ENCODE data around the gene TP53AIP1.

The TP53AIP1 gene

GRCh38 chr11:128943428-128943976, 831 bp upstream of the TP53AIP1 start:
- in situ Hi-C loops (cut with HindIII; ENCODE audit: low sequenced_read_pairs): no loop called here

GRCh38 chr11:128942272-128942612, 429 bp downstream of the TP53AIP1 start:
- in situ Hi-C loops (cut with HindIII; ENCODE audit: low sequenced_read_pairs): no loop called here

- in situ Hi-C loops (cut with HindIII; ENCODE audit: low sequenced_read_pairs): no loop called here
Measured at GRCh38 chr11:128941573-128942271, 949 bp downstream of the TP53AIP1 start.

GRCh38 chr11:128941110-128941509, 1.6 kb downstream of the TP53AIP1 start:
- in situ Hi-C loops (cut with HindIII; ENCODE audit: low sequenced_read_pairs): no loop called here

- in situ Hi-C loops (cut with HindIII; ENCODE audit: low sequenced_read_pairs): no loop called here
Measured at GRCh38 chr11:128940603-128941002, 2.1 kb downstream of the TP53AIP1 start.

- in situ Hi-C loops (cut with HindIII; ENCODE audit: low sequenced_read_pairs): no loop called here
Measured at GRCh38 chr11:128940156-128940555, 2.5 kb downstream of the TP53AIP1 start.

GRCh38 chr11:128939591-128939990, 3.1 kb downstream of the TP53AIP1 start:
- in situ Hi-C loops (cut with HindIII; ENCODE audit: low sequenced_read_pairs): loop anchor here (5.0 kb wide), 1 partner anchor 47 kb away; the partner anchor contains the start of gene KCNJ5

- in situ Hi-C loops (cut with HindIII; ENCODE audit: low sequenced_read_pairs): loop anchor here (5.0 kb wide), 1 partner anchor 46 kb away; the partner anchor contains the start of gene KCNJ5
Measured at GRCh38 chr11:128938156-128938885, 4.3 kb downstream of the TP53AIP1 start.

- in situ Hi-C loops (cut with HindIII; ENCODE audit: low sequenced_read_pairs): loop anchor here (5.0 kb wide), 1 partner anchor 45 kb away; the partner anchor contains the start of gene KCNJ5
Measured at GRCh38 chr11:128937480-128937879, 5.2 kb downstream of the TP53AIP1 start.

GRCh38 chr11:128936606-128937251, 5.9 kb downstream of the TP53AIP1 start:
- in situ Hi-C loops (cut with HindIII; ENCODE audit: low sequenced_read_pairs): loop anchor here (5.0 kb wide), 1 partner anchor 44 kb away; the partner anchor contains the start of gene KCNJ5

GRCh38 chr11:128934926-128935325, 7.7 kb downstream of the TP53AIP1 start:
- in situ Hi-C loops (cut with HindIII; ENCODE audit: low sequenced_read_pairs): loop anchor here (5.0 kb wide), 1 partner anchor 43 kb away; the partner anchor contains the start of gene KCNJ5

GRCh38 chr11:128934351-128934750, 8.3 kb downstream of the TP53AIP1 start:
- in situ Hi-C loops (cut with HindIII; ENCODE audit: low sequenced_read_pairs): no loop called here

GRCh38 chr11:128933481-128934178, 9.0 kb downstream of the TP53AIP1 start:
- in situ Hi-C loops (cut with HindIII; ENCODE audit: low sequenced_read_pairs): no loop called here

GRCh38 chr11:128931668-128932067, 11.0 kb downstream of the TP53AIP1 start:
- in situ Hi-C loops (cut with HindIII; ENCODE audit: low sequenced_read_pairs): no loop called here

GRCh38 chr11:128931066-128931465, 11.6 kb downstream of the TP53AIP1 start:
- in situ Hi-C loops (cut with HindIII; ENCODE audit: low sequenced_read_pairs): no loop called here

- in situ Hi-C loops (cut with HindIII; ENCODE audit: low sequenced_read_pairs): no loop called here
Measured at GRCh38 chr11:128929991-128930390, 12.7 kb downstream of the TP53AIP1 start.

GRCh38 chr11:128929468-128929867, 13.2 kb downstream of the TP53AIP1 start:
- in situ Hi-C loops (cut with HindIII; ENCODE audit: low sequenced_read_pairs): no loop called here

GRCh38 chr11:128928400-128928799, 14.3 kb downstream of the TP53AIP1 start:
- in situ Hi-C loops (cut with HindIII; ENCODE audit: low sequenced_read_pairs): no loop called here

- in situ Hi-C loops (cut with HindIII; ENCODE audit: low sequenced_read_pairs): no loop called here
Measured at GRCh38 chr11:128927683-128928336, 14.9 kb downstream of the TP53AIP1 start.

- in situ Hi-C loops (cut with HindIII; ENCODE audit: low sequenced_read_pairs): no loop called here
Measured at GRCh38 chr11:128927108-128927461, 15.6 kb downstream of the TP53AIP1 start.

Measured in DLD1 (cell line).